GM13976 (cell line): Measurements from ENCODE around the gene ITPK1.

Experiments used
- DNase-seq: peaks from one replicate; pipeline ENCODE4 v3.0.0; 2012; ENCODE audit warnings: low spot score
- in situ Hi-C: fragments of 300-500 bp; cut with MboI; formaldehyde crosslinking; loops from one replicate; pipeline ENCODE4 v1.12.0; 2022; ENCODE audit warnings: low sequenced_read_pairs, mixed read lengths, inconsistent platforms; ENCODE audit not compliant: unreplicated experiment
- TF ChIP-seq, protein P1 (sequence below): IDR thresholded peaks from 2 replicates; pipeline ENCODE4 v1.5.1; 2012; ENCODE audit warnings: borderline replicate concordance, mild to moderate bottlenecking; ENCODE audit not compliant: insufficient read depth; ENCODE audit errors: extremely low read depth, missing control alignments, control extremely low read depth

Gene ITPK1

DNA sequence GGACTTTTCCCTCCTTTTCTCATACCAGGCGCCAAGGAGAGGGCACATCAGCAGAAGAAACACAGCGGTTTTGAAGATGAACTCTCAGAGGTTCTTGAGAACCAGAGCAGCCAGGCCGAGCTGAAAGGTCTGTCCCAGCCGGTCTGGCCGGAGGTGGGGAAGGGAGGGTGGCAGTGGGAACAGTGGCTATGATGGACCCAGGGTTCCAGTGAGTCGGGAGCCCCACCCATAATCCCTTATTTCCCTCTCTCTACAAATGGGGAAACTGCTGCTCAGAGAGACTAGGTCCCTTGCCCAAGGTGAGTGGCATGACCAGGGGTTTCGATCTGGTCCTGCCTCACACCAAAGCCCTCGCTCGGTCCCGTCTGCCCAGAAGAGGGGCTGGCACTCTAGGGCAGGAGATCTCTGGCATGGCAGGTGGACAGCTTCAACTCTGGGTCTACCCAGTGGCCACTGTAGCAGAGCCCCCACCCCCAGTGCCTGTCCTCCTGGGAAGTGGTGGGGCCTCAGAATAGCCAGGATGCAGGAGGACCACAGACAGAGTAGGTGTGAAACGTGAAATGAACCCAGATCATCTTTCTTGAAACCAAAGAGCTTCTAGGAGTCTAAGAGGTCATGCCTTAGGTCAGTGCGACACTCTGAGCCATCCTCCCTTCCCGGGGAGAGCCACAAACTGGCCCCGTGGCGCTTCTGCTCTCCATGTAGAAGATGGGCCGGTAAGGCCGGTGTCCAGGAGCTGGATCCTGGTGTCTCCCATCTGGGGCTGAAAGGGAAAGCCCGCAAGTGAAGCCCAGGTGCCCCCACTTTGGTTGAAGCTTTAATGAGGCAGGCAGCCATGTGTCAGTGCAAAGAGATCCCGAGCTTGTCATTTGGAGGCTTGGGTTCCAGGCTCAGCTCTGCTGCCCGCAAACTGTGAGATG lies 185.8 kb downstream of the ITPK1 start:
- DNase-seq, result no peak
- in situ Hi-C loops, result no loop called here
- TF ChIP-seq, protein P1, sequence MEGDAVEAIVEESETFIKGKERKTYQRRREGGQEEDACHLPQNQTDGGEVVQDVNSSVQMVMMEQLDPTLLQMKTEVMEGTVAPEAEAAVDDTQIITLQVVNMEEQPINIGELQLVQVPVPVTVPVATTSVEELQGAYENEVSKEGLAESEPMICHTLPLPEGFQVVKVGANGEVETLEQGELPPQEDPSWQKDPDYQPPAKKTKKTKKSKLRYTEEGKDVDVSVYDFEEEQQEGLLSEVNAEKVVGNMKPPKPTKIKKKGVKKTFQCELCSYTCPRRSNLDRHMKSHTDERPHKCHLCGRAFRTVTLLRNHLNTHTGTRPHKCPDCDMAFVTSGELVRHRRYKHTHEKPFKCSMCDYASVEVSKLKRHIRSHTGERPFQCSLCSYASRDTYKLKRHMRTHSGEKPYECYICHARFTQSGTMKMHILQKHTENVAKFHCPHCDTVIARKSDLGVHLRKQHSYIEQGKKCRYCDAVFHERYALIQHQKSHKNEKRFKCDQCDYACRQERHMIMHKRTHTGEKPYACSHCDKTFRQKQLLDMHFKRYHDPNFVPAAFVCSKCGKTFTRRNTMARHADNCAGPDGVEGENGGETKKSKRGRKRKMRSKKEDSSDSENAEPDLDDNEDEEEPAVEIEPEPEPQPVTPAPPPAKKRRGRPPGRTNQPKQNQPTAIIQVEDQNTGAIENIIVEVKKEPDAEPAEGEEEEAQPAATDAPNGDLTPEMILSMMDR, result no peak

DNA sequence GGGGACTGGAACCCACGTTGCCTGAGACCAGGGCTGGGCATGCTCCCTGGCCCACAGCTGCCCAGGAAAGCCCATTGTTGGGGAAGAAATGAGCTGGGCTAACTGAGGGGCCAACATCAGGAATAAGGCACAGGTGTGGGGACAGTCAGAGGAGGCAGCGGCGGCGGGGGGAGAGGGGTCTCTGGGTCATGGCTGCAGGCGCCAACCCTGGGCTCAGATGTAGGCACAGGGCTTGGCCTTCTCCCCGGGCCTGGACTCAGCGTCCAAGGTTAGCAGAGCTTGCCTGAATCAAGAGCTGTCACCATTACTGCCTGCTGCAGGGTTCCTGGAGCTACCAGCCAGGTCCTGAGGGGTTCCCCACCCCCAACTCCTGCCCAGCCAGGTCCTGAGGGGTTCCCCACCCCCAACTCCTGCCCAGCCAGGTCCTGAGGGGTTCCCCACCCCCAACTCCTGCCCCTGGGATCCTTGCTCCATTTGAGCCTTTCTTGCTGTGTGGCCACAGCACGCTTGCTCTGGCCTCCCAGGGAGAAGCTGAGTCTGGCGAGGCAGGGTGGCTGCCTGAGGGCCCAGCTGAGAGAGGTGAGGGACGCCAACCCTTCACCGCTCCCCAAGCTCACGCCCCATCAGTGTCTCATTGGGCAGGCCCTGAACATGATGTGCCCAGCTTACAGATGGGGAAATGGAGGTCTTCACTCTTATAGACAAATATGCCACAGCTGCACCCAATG lies 186.6 kb downstream of the ITPK1 start:
- in situ Hi-C loops, result no loop called here
- TF ChIP-seq, protein P1, result no peak
- DNase-seq, result no peak

DNA sequence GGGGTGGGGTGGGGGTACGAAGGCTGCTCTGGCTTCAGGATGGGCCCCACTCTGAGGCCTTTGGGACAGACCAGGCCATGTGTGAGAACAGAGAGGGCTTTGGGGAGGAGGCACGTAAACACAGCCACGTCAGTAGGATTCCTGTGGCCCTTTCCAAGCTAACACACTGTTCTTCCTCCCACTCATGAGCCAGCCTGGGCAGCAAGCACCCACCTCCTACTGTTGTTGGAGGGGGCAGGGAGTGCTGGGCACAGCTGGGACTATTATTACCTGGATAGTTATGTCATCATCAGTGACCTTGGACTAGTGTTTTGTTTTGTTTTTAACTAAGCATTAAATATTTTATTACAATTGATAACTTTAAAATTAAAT lies 187.5 kb downstream of the ITPK1 start:
- DNase-seq, result no peak
- TF ChIP-seq, protein P1, result no peak
- in situ Hi-C loops, result no loop called here

DNA sequence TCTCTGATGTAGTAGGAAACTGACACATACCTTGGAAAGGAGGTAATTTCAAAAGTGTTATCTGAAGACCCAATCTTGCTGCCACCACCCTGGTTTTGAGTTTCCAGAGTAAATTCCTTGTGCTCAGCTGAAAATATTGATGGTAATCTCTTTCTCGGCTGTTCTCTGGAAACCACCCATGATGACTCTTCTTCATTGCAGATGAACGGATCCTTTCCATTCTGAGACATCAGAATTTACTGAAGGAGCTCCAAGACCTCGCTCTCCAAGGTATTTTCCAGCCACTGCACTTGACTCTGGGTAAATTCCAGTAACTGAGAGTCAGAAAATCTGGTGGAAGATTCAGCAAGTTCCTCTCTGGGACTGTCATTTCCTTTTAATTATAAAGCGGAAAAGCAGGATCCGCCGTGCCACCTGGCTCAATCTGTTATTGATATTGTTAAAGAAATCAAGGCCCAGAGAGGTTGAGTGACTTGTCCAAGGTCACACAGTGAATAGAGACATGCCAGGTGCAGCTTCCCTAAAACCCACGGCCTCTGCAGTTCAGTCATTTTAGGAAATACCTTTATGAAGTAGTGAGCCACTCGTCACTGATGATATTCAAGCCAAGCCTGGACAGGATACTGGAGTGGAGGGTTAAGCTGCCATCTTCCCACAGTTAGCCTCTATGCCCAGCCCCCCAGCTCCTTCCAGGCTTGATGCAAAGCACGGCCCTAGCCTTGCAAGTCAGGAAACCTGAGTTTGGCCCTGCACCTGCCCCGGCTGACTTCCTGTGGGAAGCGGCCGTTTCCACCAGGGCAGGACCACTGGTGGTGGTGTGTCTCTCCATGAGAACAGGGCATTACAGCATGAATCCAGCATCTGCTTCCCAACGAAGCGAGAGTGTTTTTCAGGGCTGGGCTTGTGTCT lies 188.1 kb downstream of the ITPK1 start:
- in situ Hi-C loops, result no loop called here
- TF ChIP-seq, protein P1, result no peak
- DNase-seq, result no peak

DNA sequence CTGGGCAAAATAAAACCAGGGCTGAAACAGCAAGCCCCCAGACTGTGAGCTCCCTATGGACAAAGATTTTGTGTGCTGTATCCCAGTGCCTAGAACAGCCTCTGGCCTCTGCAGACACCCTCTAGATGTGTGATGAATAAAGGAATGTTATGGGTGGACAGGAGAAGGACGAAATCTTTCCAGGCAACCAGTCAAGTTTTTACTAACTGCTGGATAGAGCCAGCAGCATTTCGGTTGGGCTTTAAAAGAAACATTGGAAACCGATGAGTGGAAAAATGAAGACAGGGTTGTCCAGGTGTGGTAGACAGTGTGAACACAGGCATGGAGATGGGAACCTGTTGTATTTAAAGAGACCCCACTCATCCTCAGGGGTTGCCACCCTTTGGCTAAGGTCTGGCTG lies 188.8 kb downstream of the ITPK1 start:
- in situ Hi-C loops, result no loop called here
- DNase-seq, result no peak
- TF ChIP-seq, protein P1, result no peak
